Fibroblast of the aortic adventitia (primary cell): ENCODE data around the gene SNX9. TPM values are rescaled to one million over a fixed set of nuclear protein-coding genes. Genes with fewer than 3 reads are reported as not detected.

Experiments
- DNase-seq: peaks from one replicate; pipeline ENCODE4 v3.0.0-alpha.2; 2010; ENCODE audit warnings: low read depth
- H3K4me3 ChIP-seq: 2 replicates; pipeline ENCODE4 v1.5.1; 2011; ENCODE audit warnings: low read depth, mild to moderate bottlenecking, control low read depth, low read length, moderate library complexity
- total RNA-seq: library from RNA; depleted of rRNA; stranded (reverse); fragments of >200 nt; gene quantifications from 2 replicates; pipeline ENCODE4 v1.2.3, GENCODE V29; 2012; ENCODE audit warnings: low replicate concordance
- TF ChIP-seq, protein P1 (sequence below): IDR thresholded peaks from 2 replicates; pipeline ENCODE4 v1.5.1; 2011; ENCODE audit warnings: mild to moderate bottlenecking, low read length, control low read depth, inconsistent platforms; ENCODE audit not compliant: insufficient read depth

Gene SNX9
- total RNA-seq, 1 donor, result 182 TPM

DNA sequence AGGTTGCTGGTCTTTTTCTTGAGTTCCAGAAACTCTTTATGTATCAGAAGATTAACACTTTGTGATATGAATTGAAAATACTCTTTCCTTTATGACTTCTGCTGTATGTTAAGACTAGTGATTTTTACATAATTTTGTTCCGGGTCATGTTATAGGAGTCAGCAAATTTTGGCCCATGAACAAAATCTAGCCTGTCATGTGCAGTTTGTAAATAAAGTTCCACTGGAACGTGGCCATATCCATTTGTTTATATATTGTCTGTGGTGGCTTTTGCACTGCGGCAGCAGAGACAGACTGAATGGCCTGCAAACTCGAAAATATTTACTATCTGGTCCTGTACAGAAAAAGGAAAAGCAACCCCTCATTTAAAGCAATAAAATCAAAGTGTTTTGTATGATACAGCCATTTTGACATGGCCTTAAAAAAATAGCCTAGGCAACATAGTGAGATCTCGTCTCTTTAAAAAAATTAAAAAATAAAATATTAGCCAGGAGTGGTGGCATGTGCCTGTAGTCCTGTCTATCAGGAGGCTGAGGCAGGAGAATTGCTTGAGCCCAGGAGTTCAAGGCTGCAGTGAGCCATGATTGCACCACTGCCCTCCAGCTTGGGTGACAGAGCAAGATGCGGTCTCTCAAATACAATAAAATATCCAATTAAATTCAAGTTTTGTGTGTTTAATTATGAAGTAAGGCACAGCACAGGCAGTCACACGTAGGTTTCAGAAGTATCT lies 36.9 kb downstream of the SNX9 start:
- no peak for DNase-seq
- TF ChIP-seq, protein P1, sequence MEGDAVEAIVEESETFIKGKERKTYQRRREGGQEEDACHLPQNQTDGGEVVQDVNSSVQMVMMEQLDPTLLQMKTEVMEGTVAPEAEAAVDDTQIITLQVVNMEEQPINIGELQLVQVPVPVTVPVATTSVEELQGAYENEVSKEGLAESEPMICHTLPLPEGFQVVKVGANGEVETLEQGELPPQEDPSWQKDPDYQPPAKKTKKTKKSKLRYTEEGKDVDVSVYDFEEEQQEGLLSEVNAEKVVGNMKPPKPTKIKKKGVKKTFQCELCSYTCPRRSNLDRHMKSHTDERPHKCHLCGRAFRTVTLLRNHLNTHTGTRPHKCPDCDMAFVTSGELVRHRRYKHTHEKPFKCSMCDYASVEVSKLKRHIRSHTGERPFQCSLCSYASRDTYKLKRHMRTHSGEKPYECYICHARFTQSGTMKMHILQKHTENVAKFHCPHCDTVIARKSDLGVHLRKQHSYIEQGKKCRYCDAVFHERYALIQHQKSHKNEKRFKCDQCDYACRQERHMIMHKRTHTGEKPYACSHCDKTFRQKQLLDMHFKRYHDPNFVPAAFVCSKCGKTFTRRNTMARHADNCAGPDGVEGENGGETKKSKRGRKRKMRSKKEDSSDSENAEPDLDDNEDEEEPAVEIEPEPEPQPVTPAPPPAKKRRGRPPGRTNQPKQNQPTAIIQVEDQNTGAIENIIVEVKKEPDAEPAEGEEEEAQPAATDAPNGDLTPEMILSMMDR, result no peak
- no peak overlapping the region for H3K4me3 ChIP-seq

DNA sequence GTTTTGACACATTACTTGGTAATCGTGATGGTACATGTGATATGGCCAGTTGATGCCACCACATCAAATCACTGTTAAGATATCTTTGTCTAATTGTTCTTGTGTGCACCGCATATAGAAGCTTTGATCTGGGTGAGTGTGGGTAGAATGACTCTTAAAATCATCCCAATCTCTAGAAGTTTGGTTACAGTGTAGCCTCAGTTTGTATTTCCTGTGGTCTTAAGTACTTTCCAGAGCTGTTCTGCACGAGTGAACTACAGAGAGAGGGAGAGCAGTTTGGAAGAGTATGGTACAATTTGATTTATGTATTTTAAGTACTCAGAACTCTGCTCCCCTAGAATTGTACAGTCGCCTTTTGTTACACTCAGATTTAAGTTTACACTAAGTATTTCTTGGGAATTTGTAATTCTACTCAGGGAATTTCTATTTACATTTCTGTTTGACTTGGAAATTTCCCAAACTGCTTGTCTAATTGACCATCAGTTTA lies 37.5 kb downstream of the SNX9 start:
- TF ChIP-seq, protein P1, result no peak
- no peak for DNase-seq
- H3K4me3 ChIP-seq, result no peak overlapping the region

DNA sequence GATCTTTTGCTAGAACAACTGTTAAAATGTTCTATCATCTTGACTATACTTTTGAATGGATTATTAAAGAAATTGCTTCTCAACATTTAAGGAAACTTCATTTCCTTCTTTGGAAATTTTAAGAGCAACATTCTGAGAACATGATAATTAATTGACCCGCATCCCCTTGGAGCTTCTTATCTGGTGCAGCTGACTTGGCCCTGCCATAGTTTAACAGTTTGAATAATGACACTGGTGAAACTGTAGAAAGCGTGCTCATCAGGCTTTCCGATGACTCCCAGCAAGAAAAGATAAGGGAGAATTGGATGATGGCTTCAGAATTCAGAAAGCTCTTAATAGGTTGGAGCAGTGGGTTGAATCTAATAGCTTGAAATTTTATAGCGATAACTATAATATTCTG lies 38.1 kb downstream of the SNX9 start:
- DNase-seq, result no peak
- TF ChIP-seq, protein P1, result no peak

DNA sequence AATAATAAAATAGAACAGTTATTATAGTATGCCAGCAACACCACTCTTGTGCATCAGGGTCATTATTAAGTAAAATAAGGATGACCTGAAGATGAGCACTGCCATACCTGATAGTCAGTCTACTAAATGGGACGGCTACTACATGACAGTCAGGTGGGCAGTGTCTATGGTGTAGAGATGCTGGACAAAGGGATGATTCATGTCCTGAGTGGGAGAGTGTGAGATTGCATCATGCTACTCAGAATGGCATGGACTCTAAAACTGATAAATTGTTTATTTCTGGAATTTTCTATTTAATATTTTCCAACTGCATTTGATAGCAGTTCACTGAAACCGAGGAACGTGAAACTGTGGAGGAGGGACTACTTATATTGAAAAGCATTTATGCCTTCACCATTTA lies 38.8 kb downstream of the SNX9 start:
- no peak overlapping the region for H3K4me3 ChIP-seq
- TF ChIP-seq, protein P1, result no peak
- peak; percentile 74 for DNase-seq

More for the DNA sequence above, 38.1 kb downstream of the SNX9 start:
- H3K4me3 ChIP-seq, result no peak overlapping the region

DNA sequence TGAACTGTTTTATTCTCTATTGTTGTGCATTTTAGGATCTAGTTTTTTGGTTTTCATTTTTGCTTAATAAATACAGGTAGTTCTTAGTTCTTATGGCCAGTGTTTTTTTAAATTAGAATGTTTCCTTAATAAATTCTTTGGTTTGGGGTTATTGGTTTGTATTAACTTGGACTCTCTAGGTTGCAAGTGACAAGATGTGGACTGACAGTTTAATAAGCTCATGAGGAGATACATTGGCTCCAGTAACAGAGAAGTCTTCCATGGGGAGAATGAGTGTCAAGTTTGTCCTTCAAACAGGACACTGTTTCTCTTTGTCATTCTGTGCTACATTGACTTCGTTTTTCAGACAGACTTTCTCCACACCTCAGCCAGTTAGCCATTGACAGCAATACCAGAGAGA lies 39.7 kb downstream of the SNX9 start:
- H3K4me3 ChIP-seq, result no peak overlapping the region
- no peak for DNase-seq
- TF ChIP-seq, protein P1, result no peak

DNA sequence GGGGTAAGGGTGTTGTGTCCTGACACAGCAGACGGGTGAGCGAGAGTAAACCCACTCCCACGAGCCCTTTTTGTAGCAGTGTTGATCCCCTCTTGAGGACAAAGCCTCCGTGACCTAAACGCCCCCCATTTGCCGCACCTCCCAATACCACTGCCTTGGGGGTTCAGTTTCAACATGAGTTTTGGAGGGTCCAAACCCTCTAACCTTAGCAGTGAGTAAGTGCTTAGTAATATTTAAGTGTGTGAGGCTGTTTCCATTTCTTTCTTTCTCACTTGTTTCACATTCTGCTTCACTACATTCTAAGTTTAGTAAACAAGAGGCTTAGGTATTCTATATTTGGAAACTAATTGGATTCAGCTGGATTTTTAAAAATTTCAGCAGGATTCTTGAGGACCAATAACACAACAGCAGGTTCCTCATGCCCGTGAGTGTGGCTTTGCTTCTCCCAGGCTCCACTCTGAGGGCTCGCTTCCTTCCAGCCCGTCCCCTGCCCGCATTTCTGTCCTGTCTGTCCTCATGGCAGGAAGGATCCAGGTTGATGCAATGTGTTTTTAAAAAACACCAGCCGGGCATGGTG lies 41.2 kb downstream of the SNX9 start:
- DNase-seq, result no peak
- H3K4me3 ChIP-seq, result no peak overlapping the region
- TF ChIP-seq, protein P1, result no peak

DNA sequence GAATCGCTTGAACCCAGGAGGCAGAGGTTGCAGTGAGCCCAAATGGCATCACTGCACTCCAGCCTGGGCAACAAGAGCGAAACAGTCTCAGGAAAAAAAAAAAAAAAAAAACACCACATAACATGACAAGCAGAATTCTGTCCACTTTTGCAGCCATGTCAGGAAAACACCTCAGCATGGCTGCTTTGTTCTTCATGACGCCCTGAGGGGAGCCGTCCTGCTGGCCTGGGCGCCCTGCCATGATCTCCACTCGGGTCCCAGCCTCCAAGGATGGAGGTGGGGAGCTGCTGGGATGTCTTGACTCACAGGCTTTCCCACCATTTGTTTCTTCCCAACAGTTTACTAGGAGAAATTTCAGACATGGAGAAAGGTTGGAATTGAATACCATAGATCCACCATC lies 42.2 kb downstream of the SNX9 start:
- TF ChIP-seq, protein P1, result no peak
- H3K4me3 ChIP-seq, result no peak overlapping the region
- DNase-seq, result no peak
